Limb (tissue), 2 donors: ENCODE data around the gene PAK2.
"Not testable (repeated sequence)": the region's sequence is repeated elsewhere in the genome, so short reads cannot be mapped to it uniquely, and the experiment has no call there.

Experiments used
- DNase-seq, 2 donors: peaks; one replicate each; pipeline ENCODE4 v3.0.0-alpha.2; 2016; ENCODE audit errors: extremely low spot score in 2 of 2

The PAK2 gene

GRCh38 chr3:196739671-196740480 lies at the start of gene PAK2:
Gene PAK2, plus strand, starts transcription at chr3:196739857. Its CDS starts 42,790 bp downstream, at chr3:196782647.
- peak; percentile 91 to 92 for DNase-seq

DNA sequence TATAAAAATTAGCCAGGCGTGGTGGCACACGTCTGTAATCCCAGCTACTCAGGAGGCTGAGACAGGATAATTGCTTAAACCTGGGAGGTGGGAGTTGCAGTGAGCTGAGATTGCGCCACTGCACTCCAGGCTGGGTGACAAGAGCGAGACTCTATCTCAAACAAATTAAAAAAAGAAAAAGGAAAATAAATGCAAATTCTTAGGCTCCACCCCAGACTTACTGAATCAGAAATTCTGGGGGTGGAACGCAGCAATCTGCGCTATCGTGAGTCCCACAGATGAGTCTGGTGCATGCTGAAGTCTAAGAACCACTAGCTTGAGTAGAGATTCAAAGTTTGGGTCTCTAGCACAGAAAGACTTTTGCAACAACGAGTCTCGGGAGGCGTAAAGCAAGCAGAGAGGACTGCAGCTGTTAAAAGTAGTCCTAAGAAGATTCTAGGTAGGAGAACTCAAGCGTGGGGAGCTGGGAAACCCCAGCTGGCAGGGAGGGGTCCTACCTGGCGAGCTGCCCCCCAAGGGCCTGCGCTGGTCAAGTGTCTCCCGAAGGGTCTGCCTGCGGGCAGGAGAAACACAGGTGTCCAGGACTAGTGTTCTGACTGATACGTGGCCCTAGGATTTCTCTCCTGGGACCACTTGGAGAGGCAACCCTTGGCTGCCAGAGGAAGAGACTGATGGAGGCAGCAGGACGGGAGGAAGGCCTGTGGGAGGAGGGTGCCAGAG lies 49.6 kb upstream of the PAK2 start:
- no peak for DNase-seq

DNA sequence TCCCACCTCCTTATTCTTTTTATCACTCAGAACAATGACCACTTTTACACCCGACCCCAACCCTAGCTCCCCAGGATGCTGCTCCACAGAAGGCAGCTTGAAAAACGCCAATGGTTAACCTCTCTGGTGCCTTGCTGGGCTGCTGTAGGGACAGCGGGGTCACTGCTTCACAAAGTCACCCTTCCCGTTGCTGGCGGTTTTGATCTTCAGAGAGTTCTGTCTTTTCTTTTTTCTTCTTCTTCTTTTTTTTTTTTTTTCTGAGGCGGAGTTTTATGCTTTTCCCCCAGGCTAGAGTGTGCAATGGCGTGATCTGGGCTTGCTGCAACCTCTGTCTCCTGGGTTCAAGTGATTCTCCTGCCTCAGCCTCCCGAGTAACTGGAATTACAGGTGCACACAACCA lies 48.3 kb upstream of the PAK2 start:
- DNase-seq, result no peak

DNA sequence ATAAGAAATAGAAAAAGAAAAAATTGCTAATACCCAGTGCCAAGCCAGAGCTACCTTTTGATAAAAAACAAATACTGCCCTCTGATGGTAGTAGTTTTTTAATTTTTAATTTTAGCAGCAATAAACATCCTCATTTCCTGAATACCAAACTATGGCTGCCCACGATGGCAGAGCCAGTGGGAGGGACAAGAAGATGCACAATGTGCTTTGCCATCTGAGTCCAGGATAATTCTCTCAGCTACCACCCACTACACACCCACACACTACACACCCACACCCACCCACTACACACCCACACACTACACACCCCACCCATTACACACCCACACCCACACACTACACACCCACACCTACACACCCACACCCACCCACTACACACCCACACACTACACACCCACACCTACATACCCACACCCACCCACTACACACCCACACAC lies 45.4 kb upstream of the PAK2 start:
- DNase-seq, result no peak

- DNase-seq, result no peak
Observed at GRCh38 chr3:196694941-196695848, 44.5 kb upstream of the PAK2 start.

- DNase-seq, result no peak
Observed at GRCh38 chr3:196695849-196696226, 43.8 kb upstream of the PAK2 start.

DNA sequence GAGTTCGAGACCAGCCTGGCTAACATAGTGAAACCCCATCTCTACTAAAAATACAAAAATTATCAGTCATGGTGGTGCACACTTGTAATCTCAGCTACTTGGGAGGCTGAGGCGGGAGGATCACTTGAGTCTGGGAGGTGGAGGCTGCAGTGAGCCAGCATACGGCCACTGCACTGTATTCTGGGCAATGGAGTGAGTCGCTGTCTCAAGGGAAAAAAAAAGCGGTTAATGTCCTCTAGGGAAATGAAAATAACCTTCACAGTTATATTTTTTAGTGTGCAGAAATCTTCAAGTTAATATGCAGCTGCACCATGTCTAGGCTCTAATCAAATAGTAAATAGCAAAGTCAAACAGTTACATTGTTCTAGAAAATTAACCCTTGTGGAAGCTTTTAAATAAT lies 42.4 kb upstream of the PAK2 start:
- no peak for DNase-seq

GRCh38 chr3:196699749-196700148 lies 39.9 kb upstream of the PAK2 start:
- no peak for DNase-seq

GRCh38 chr3:196700801-196701200 lies 38.9 kb upstream of the PAK2 start:
- DNase-seq, result no peak

GRCh38 chr3:196706327-196706726 lies 33.3 kb upstream of the PAK2 start:
- no peak for DNase-seq

DNA sequence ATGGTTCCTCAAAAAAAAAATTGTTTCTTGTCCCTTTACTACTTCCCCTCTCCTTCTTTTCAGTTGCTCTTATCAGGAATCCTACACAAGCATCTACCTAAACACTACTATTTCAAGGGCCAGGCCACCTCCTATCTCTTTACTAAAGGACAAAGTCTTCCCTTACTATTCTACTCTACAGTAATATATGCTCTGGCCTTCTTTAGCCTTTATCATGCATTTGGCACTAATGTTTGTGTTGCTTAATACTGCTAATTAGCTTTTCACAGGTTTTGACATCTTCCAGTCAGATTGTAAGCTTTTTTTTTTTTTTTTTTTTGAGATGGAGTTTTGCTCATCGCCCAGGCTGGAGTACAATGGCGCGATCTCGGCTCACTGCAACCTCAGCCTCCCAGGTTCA lies 32.9 kb upstream of the PAK2 start:
- no peak for DNase-seq

GRCh38 chr3:196707566-196707965 lies 32.1 kb upstream of the PAK2 start:
- no peak for DNase-seq

DNA sequence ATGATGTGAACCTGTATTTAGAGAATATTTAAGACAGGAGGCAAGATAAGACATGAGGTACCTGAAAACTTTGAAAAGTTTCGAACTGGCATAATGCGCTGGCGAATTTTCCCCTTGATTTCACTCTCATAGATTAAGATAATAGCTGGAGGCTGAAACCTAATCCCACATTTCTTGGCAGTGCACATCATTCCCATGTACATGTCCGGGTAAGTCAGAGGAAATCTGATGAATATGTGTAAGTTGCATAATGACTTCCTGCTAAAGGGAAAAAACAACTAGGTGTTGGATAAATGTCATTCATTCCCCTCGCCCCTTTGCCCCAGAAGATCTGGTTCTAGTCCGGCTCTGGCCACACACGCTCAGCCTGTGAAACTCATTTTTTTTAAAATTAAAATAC lies 31.2 kb upstream of the PAK2 start:
- DNase-seq, result no peak

GRCh38 chr3:196711838-196712513 lies 27.7 kb upstream of the PAK2 start, which contains the start of the genes CEP19 and PIGX:
Gene CEP19, minus strand, starts transcription at chr3:196712250. Its CDS starts 3,593 bp downstream, at chr3:196708657.
Gene PIGX, plus strand, starts transcription at chr3:196712377.
- peak; percentile 83 to 94 for DNase-seq

DNA sequence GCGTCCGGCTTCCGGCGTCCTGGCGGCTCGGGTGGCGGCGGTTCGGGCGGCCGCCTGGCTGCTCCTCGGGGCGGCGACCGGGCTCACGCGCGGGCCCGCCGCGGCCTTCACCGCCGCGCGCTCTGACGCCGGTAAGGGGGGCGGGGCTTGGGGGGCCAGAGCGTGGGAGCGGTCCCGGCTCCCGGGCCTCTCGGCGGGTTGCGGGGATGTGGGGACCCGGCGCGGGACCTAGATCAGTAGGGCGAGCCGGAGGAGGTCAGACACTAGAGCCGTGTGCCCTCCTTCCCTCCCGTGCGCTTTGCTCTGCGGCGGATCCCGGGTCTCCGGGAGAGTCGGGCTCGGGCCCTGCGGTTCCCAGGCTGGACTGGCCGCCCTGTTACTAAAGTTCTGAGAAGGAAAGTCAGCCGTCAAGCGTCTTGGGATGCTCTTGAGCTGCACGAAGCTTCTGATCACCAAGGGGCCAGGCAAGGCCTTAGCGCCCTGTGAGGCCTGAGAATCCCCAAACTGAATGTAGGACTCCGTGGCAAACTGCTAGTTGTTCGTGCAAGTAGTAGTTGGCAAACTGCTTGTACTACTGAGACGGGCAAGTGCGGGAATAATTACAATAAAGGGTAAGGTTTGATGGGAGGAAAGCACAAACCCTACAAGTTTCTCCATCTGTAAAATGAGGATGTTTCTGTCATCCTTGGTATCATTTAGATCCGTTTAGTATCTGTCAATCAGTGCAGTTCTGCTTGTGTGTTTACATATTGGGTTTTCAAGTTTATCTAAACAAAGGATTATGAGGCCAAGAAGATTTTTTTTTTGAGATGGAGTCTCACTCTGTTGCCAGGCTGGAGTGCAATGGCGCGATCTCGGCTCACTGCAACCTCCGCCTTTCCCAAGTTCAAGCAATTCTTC lies 26.9 kb upstream of the PAK2 start:
- peak; percentile 18 to 89 for DNase-seq

GRCh38 chr3:196717162-196717561 lies 22.5 kb upstream of the PAK2 start:
- not testable (repeated sequence) for DNase-seq

GRCh38 chr3:196721097-196721496 lies 18.6 kb upstream of the PAK2 start:
- DNase-seq, result no peak

GRCh38 chr3:196726788-196727675 lies 12.6 kb upstream of the PAK2 start:
- no peak for DNase-seq

- no peak for DNase-seq
Observed at GRCh38 chr3:196735751-196736150, 3.9 kb upstream of the PAK2 start.
